Astrocyte (in vitro differentiated cells and primary cell): ENCODE measurements around the gene FBXL19.

Experiments used
- EZH2 ChIP-seq: IDR thresholded peaks from 2 replicates; pipeline ENCODE4 v1.6.1; 2012; ENCODE audit warnings: mild to moderate bottlenecking, low read length, inconsistent platforms; ENCODE audit not compliant: insufficient read depth
- TF ChIP-seq, protein P1 (sequence below): IDR thresholded peaks from 2 replicates; pipeline ENCODE4 v1.5.1; 2011; ENCODE audit warnings: low read depth, mild to moderate bottlenecking, inconsistent platforms, low read length, moderate library complexity; ENCODE audit not compliant: insufficient read depth

DNA sequence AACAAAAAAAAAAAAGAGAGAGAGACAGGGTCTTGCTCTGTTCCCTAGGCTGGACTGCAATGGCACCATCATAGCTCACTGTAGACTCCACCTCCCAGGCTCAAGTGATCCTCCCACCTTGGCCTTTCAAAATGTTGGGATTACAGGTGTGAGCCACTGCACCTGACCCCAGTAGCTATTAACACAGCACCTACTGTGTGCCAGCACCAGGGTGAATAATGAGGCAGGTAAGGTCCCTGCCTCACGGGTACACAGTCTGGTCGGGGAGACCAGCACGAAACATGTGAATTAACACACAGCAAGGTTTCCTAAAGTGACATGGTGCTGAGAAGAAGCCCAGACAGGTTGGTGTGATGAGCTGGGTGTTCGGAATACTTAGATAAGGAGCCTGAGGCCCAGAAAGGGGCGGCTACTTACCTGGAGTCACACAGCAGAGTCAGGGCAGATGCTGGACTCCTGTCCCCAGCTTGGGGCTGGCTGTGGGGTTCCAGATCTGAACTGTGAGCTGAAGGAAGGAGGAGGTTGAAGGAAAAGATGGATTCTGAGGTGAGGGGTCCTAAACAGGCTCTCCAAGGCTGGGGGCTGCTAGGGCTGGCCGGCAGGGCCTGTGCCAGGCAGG, 10.5 kb upstream of the FBXL19 start:
- TF ChIP-seq, protein P1, sequence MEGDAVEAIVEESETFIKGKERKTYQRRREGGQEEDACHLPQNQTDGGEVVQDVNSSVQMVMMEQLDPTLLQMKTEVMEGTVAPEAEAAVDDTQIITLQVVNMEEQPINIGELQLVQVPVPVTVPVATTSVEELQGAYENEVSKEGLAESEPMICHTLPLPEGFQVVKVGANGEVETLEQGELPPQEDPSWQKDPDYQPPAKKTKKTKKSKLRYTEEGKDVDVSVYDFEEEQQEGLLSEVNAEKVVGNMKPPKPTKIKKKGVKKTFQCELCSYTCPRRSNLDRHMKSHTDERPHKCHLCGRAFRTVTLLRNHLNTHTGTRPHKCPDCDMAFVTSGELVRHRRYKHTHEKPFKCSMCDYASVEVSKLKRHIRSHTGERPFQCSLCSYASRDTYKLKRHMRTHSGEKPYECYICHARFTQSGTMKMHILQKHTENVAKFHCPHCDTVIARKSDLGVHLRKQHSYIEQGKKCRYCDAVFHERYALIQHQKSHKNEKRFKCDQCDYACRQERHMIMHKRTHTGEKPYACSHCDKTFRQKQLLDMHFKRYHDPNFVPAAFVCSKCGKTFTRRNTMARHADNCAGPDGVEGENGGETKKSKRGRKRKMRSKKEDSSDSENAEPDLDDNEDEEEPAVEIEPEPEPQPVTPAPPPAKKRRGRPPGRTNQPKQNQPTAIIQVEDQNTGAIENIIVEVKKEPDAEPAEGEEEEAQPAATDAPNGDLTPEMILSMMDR = no peak
- no peak for TF ChIP-seq EZH2
